Activated naive CD4-positive, alpha-beta T cell treated with anti-CD3 and anti-CD28 coated beads, Interleukin-2, amount 10 ng/mL, durations not matched to agents 7 days and 5 days (primary cell): ENCODE measurements around the gene RFX1.
"Not testable (repeated sequence)": the region's sequence is repeated elsewhere in the genome, so short reads cannot be mapped to it uniquely, and the experiment has no call there.

Experiments used
- CTCF ChIA-PET: fragments of 350-600 bp; sonication (Branson Sonifier 250); formaldehyde crosslinking; loops from one replicate; lab custom pipeline; 2021; ENCODE audit warnings: antibody characterized with exemption; lab: Charles Lee
- DNase-seq: peaks from one replicate; pipeline ENCODE4 v3.0.0-alpha.2; 2020
- H3K27ac Mint-ChIP-seq: one replicate; pipeline ENCODE4 v1.8.0; 2021; ENCODE audit warnings: mild to moderate bottlenecking, moderate library complexity, mixed read lengths
- H3K27me3 Mint-ChIP-seq: one replicate; pipeline ENCODE4 v1.8.0; 2021; ENCODE audit warnings: mild to moderate bottlenecking, mixed read lengths
- H3K36me3 Mint-ChIP-seq: one replicate; pipeline ENCODE4 v1.8.0; 2021; ENCODE audit warnings: mixed read lengths
- H3K4me1 Mint-ChIP-seq: one replicate; pipeline ENCODE4 v1.8.0; 2021; ENCODE audit warnings: mixed read lengths
- H3K4me3 Mint-ChIP-seq: one replicate; pipeline ENCODE4 v1.8.0; 2021; ENCODE audit warnings: mild to moderate bottlenecking, moderate library complexity, mixed read lengths
- H3K9me3 Mint-ChIP-seq: one replicate; pipeline ENCODE4 v1.8.0; 2021; ENCODE audit warnings: mixed read lengths

Gene RFX1

DNA sequence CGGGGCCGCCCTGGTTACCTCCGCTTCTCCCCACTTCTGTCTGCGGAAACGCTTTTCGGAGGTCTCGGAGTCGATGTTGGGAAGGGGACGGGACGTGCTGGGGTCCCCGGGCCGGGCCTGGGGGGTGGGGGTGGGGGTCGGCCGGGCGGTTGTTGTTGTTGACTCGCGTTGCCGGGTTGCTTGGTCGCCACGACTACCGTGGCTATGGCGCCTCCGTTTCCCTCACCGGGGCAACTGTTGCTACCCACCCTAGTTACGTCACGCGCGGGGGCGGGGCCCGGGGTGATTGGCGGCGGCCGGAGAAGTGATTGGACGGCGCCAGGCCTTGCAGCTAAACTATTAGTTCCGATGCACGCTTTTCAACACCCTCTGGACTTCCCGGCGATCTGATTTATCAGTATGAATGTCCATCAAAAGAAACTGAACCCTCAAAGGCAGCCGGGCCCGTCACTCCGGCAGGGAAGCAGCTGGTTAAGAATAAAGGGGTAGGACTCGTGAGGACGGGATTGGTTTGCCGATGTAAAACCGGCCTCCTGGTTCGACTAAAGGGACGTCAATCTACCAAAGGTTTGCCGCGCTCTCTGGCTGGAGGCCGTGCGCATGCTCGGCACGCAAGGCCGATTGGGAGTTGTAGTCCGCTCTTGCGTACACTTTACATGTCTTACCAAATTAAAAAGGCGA, at the start of gene RFX1:
RFX1 (minus strand) TSS at position 236 of the 681 bp plus-strand sequence. CDS start 12,477 bp downstream, outside the sequence.
- H3K4me1 Mint-ChIP-seq, result peaks cover 53% of the 10 kb centered on the region
- no peaks in the 10 kb centered on the region for H3K36me3 Mint-ChIP-seq
- peak within 1 kb of the TSS; percentile 96 for H3K27ac Mint-ChIP-seq
- H3K4me3 Mint-ChIP-seq, result peak within 1 kb of the TSS; percentile 86
- H3K27me3 Mint-ChIP-seq, result no peaks in the 10 kb centered on the region
- CTCF ChIA-PET, result interaction anchor here (1.1 to 1.7 kb wide), 2 partner anchors 25 to 52 kb away, joined by 3 read pairs; partner anchors contain the start of gene IL27RA
- DNase-seq, result peak; percentile 100
- no peaks in the 10 kb centered on the region for H3K9me3 Mint-ChIP-seq

DNA sequence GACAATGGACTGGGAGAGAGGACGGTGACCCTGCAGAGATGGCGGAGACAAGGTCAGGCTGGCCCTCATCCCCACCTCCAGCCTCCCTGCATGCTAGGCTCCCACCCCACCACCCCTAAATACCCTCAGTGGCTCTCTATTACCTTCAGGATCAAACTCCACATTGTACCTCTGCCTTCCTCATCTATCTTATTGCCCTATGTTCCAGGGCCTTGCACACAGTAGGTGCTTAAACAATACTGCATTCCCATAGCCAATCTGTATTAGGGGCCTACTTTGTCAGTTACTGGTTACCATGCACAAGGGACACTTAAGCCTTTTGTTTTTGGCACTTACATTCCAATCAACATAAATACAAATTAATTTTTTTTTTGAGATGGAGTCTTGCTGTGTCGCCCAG, 49.3 kb upstream of the RFX1 start:
- peaks cover 26% of the 10 kb centered on the region for H3K36me3 Mint-ChIP-seq
- CTCF ChIA-PET, result interaction anchor here (2.4 to 6.1 kb wide), 2 partner anchors 12 to 16 kb away, joined by 7 to 70 read pairs; partner anchors contain the start of gene MISP3
- peaks cover 21% of the 10 kb centered on the region for H3K4me1 Mint-ChIP-seq
- DNase-seq, result no peak
- no peak overlapping the region for H3K27ac Mint-ChIP-seq
- no peak overlapping the region for H3K4me3 Mint-ChIP-seq
- H3K9me3 Mint-ChIP-seq, result no peaks in the 10 kb centered on the region
- H3K27me3 Mint-ChIP-seq, result peaks cover 57% of the 10 kb centered on the region

DNA sequence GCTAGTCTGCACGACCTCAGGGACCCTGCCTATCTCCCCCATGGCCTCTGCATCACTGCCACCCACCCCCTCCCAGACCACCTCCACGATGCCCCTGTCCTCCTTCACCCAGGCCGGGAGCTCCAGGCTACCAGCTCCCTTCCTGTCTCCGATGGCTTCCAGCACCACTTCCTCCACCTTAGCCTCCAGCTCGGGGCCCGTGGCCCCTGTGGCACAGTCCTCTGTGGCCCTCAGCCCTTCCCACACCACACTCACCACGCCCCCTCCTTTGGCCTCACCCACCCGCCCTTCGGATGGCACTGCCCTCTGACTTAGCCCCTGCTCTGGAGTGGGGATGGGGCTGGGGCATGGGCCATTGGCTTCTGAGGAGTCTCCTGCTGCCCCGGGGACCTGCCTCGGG, 48.6 kb upstream of the RFX1 start:
- DNase-seq, result no peak
- no peaks in the 10 kb centered on the region for H3K9me3 Mint-ChIP-seq
- no peak overlapping the region for H3K27ac Mint-ChIP-seq
- H3K36me3 Mint-ChIP-seq, result peaks cover 31% of the 10 kb centered on the region
- H3K4me1 Mint-ChIP-seq, result peaks cover 20% of the 10 kb centered on the region
- no peak overlapping the region for H3K4me3 Mint-ChIP-seq
- H3K27me3 Mint-ChIP-seq, result peaks cover 51% of the 10 kb centered on the region
- CTCF ChIA-PET, result interaction anchor here (3.3 kb wide), 1 partner anchor 174 kb away, joined by 14 read pairs; no protein-coding TSS in a partner anchor

DNA sequence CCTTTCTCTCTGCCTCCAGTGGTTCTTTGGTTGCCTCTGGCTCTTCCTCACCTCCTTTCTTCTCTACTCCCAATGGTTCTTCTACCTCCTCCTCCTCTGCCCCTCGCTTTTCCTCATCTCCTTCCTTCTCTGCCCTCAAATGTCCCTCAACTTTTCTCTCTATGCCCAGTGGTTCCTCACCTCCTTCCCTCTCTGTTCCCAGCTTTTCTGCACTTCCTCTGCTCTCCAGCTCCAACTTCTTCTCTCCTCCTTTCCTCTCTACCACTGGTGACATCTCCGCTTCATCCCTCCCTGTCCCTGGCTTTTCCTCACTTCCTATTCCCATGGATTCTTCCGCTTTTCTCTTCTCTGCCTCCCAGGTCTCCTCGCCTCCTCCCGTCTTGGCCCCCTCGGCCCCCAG, 48.0 kb upstream of the RFX1 start:
- DNase-seq, result no peak
- peaks cover 33% of the 10 kb centered on the region for H3K36me3 Mint-ChIP-seq
- no peaks in the 10 kb centered on the region for H3K9me3 Mint-ChIP-seq
- peaks cover 44% of the 10 kb centered on the region for H3K27me3 Mint-ChIP-seq
- CTCF ChIA-PET, result interaction anchor here (3.3 kb wide), 1 partner anchor 173 kb away, joined by 14 read pairs; no protein-coding TSS in a partner anchor
- peaks cover 18% of the 10 kb centered on the region for H3K4me1 Mint-ChIP-seq
- no peak overlapping the region for H3K27ac Mint-ChIP-seq
- H3K4me3 Mint-ChIP-seq, result no peak overlapping the region

DNA sequence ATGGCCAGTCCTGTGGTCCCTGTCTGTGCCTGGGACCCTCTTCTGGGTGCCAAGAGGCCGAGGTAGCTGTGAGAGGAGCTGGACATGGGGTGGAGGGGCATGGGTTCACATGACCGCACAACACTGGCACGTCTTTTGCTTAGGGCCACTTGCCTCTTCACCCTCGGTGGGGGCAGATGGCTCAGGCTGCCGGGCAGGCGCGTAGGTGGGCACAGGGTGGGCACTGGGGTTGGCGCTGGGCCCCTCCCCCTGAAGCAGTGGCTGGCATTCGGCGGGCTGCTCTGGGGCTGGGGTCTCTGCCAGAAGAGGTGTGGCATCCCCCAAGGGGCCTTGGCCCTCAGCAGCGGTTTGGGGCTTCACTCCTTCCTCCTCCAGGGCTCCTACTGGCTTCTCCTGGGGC, 47.4 kb upstream of the RFX1 start:
- Mint-ChIP-seq H3K4me1 (peaks cover 13% of the 10 kb centered on the region), H3K4me3 (no peak overlapping the region), H3K9me3 (no peaks in the 10 kb centered on the region), H3K36me3 (peaks cover 38% of the 10 kb centered on the region), H3K27ac (no peak overlapping the region), H3K27me3 (peaks cover 38% of the 10 kb centered on the region)
- no peak for DNase-seq
- CTCF ChIA-PET, result interaction anchor here (1.1 to 3.3 kb wide), 3 partner anchors 19 to 173 kb away, joined by 3 to 14 read pairs (median 4); no protein-coding TSS in a partner anchor

DNA sequence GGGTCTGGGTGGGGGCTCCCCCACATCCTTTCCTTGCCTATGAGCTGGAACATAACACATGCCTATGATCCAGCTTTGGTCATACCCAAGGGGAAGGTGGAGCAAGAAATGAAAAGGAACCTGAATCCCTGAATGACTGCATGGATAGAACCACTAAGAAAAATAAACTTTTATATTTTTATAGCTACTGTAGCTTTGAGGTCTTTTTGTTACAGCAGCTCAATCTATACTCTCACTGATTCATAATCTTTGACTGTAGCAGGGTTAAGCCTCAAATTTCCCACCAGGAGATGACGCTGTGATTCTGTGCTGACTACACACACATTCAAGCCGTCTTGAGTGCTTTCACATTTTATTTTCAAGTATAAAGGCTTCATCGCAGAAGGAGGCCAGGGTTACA, 46.9 kb upstream of the RFX1 start:
- H3K36me3 Mint-ChIP-seq, result peaks cover 43% of the 10 kb centered on the region
- H3K27me3 Mint-ChIP-seq, result peaks cover 34% of the 10 kb centered on the region
- no peak overlapping the region for H3K27ac Mint-ChIP-seq
- no peaks in the 10 kb centered on the region for H3K9me3 Mint-ChIP-seq
- CTCF ChIA-PET, result interaction anchor here (1.1 to 3.3 kb wide), 3 partner anchors 19 to 172 kb away, joined by 3 to 14 read pairs (median 4); no protein-coding TSS in a partner anchor
- no peak overlapping the region for H3K4me3 Mint-ChIP-seq
- no peak for DNase-seq
- H3K4me1 Mint-ChIP-seq, result peaks cover 8% of the 10 kb centered on the region

DNA sequence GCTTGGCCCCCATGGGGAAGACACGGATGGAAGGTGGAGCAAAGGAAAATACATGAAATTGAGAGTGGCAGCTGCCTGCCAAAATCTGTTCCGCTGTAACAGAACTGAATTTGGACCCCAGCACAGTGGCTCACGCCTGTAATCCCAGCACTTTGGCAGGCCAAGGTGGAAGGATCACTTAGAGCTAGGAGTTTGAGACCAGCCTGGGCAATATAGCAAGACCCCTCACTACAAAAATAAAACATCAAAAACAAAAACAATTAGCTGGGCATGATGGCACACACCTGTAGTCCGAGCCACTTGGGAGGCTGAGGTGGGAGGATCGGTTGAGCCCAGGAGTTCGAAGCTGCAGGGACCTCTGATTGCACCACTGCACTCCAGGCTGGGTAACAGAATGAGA, 46.4 kb upstream of the RFX1 start:
- no peaks in the 10 kb centered on the region for H3K9me3 Mint-ChIP-seq
- no peak overlapping the region for H3K27ac Mint-ChIP-seq
- no peak overlapping the region for H3K4me3 Mint-ChIP-seq
- CTCF ChIA-PET, result interaction anchor here (1.1 to 3.3 kb wide), 3 partner anchors 18 to 172 kb away, joined by 3 to 14 read pairs (median 4); no protein-coding TSS in a partner anchor
- peaks cover 28% of the 10 kb centered on the region for H3K27me3 Mint-ChIP-seq
- peaks cover 3% of the 10 kb centered on the region for H3K4me1 Mint-ChIP-seq
- no peak for DNase-seq
- H3K36me3 Mint-ChIP-seq, result peaks cover 47% of the 10 kb centered on the region

DNA sequence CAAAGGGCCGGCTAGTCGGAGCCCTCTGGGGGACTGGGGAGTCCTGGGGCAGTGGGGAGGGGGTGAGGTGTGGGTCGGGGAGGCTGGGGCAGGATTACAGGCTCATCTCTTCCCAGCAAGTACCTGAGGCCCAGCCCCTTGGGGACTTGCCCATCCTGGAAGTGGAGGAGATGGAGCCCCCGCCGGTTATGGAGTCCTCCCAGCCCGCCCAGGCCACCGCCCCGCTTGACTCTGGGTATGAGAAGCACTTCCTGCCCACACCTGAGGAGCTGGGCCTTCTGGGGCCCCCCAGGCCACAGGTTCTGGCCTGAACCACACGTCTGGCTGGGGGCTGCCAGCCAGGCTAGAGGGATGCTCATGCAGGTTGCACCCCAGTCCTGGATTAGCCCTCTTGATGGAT, 45.9 kb upstream of the RFX1 start:
- Mint-ChIP-seq H3K27me3 (peaks cover 23% of the 10 kb centered on the region), H3K27ac (no peak overlapping the region), H3K4me1 (peaks cover 3% of the 10 kb centered on the region), H3K36me3 (peaks cover 49% of the 10 kb centered on the region), H3K4me3 (no peak overlapping the region), H3K9me3 (no peaks in the 10 kb centered on the region)
- CTCF ChIA-PET, result interaction anchor here (1.4 to 3.3 kb wide), 2 partner anchors 21 to 171 kb away, joined by 4 to 14 read pairs; no protein-coding TSS in a partner anchor
- no peak for DNase-seq

DNA sequence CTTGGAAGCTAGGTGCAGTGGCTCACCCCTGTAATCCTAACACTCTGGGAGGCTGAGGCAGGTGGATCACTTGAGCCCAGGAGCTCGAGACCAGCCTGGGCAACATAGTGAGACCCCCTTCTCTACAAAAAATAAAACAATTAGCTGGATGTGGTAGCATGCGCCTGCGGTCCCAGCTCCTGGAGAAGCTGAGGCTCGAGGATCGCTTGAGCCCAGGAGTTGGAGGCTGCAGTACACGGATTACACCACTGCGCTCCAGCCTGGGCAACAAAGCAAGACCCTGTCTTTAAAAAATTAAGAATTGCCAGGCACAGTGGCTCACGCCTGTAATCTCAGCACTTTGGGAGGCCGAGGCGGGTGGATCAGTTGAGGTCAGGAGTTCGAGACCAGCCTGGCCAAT, 44.8 kb upstream of the RFX1 start:
- H3K4me1 Mint-ChIP-seq, H3K9me3 Mint-ChIP-seq, H3K4me3 Mint-ChIP-seq, DNase-seq: not testable (repeated sequence)
- Mint-ChIP-seq H3K27ac (peak overlapping the region; percentile 28), H3K27me3 (peaks cover 13% of the 10 kb centered on the region), H3K36me3 (peaks cover 58% of the 10 kb centered on the region)
- CTCF ChIA-PET, result interaction anchor here (1.0 to 5.9 kb wide), 2 partner anchors 8 to 9 kb away, joined by 3 to 56 read pairs; no protein-coding TSS in a partner anchor

DNA sequence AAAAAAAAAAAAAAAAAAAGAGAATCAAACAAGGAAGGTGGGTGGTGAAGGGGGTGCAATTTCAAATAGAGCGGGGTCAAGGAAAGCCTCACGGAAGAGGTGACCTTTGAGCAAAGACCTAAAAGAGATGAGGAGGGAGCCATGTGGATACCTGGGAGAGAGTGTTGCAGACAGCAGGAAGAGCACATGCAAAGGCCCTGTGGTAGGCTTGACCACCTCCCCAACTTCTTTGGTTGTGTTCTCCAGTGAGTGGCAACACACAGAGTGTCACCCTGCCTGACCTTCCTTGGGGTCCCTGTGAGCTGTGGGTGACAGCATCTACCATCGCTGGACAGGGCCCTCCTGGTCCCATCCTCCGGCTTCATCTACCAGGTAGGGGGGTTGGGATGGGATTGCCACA, 44.4 kb upstream of the RFX1 start:
- Mint-ChIP-seq H3K4me3 (no peak overlapping the region), H3K4me1 (no peaks in the 10 kb centered on the region), H3K27ac (no peak overlapping the region), H3K36me3 (peaks cover 60% of the 10 kb centered on the region), H3K27me3 (peaks cover 9% of the 10 kb centered on the region), H3K9me3 (no peaks in the 10 kb centered on the region)
- CTCF ChIA-PET, result interaction anchor here (1.0 to 5.9 kb wide), 2 partner anchors 8 to 9 kb away, joined by 3 to 56 read pairs; no protein-coding TSS in a partner anchor
- no peak for DNase-seq

DNA sequence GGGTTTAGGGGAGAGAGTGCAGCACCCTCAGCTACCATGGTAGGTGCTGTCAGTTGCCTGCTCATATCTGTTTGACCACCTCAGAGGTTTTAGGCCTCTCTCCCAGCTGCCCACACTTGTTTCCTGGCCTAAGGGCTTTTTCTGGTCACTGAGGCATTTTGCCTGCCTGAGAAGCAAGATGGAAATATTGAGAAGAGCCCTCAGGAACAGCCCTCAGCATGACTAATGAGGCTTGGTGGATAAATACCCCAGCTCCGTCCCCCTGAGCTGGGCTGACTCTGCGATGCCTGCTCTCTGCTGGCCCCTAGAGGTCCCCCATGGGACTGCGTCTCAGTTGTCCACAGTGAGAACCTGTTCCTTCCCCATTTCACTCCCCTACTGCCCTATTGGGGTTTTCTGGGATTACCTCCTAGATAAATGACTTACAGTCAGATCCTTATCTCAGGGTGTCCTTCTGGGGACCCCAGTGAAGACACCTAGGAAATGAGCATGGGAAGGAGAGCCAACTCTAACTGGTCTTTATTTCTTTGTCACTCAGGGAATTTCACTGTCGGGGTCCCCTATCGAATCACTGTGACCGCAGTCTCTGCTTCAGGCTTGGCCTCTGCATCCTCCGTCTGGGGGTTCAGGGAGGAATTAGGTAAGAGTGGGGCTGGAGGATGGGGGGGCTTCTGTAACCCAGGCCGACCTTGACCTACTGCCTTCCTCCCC, 42.5 kb upstream of the RFX1 start:
- DNase-seq, result peak; percentile 80

DNA sequence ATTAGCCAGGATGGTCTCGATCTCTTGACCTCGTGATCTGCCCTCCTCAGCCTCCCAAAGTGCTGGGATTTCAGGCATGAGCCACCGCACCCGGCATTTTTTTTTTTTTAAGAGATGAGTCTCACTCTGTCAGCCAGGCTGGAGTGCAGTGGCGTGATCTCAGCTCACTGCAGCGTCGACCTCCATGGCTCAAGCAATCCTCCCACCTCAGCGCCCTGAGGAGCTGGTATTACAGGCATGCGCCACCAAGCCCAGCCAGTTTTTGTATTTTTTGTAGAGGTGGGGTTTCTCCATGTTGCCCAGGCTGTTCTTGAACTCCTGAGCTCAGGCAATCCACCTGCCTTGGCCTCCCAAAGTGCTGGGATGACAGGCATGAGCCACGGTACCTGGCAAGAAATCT, 41.7 kb upstream of the RFX1 start:
- not testable (repeated sequence) for H3K9me3 Mint-ChIP-seq, H3K4me3 Mint-ChIP-seq, H3K4me1 Mint-ChIP-seq, H3K27me3 Mint-ChIP-seq, H3K27ac Mint-ChIP-seq, DNase-seq
- CTCF ChIA-PET, result interaction anchor here (0.7 to 5.9 kb wide), 14 partner anchors 11 to 170 kb away, joined by 3 to 56 read pairs (median 4); no protein-coding TSS in a partner anchor
- H3K36me3 Mint-ChIP-seq, result peaks cover 58% of the 10 kb centered on the region

More for the DNA sequence above, 42.5 kb upstream of the RFX1 start:
- H3K4me3 Mint-ChIP-seq, result no peak overlapping the region
- H3K27ac Mint-ChIP-seq, result peak overlapping the region; percentile 49
- H3K9me3 Mint-ChIP-seq, result no peaks in the 10 kb centered on the region
- H3K36me3 Mint-ChIP-seq, result peaks cover 58% of the 10 kb centered on the region
- H3K27me3 Mint-ChIP-seq, result no peaks in the 10 kb centered on the region
- H3K4me1 Mint-ChIP-seq, result no peaks in the 10 kb centered on the region
- CTCF ChIA-PET, result interaction anchor here (0.7 to 5.9 kb wide), 15 partner anchors 11 to 171 kb away, joined by 3 to 56 read pairs (median 3); partner anchors contain the start of gene PODNL1

DNA sequence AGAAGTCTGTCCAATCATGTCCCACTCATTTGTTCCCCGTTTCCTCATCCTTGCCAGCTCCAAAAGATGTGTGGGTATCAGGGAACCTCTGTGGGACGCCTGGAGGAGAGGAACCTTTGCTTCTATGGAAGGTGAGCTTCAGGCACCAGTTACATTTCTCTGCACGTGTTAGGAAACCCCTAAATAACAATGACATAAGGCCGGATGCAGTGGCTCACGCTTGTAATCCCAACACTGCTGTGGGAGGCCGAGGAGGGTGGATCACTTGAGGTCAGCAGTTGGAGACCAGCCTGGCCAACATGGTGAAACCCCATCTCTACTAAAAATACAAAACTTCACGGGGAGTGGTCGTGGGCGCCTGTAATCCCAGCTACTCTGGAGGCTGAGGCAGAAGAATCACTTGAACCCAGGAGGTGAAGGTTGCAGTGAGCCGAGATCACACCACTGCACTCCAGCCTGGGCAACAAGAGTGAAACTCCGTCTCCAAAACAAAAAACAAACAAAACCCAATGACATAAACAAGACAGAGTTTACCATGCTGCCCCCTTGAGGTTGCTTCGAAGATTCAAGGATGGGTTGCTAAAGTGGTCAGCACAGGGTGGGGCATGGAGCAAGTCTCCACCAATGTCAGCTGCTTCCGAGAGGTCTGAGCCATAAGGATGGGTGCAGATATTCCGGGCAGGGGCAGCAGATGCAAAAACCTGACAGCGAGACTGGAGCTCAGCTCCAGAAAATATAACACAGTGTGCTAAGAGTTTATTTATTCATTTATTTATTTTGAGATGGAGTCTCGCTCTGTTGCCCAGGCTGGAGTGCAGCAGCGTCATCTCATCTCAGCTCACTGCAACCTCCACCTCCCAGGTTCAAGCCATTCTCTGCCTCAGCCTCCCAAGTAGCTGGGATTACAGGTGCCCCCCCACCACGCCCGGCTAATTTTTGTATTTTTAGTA, 36.8 kb upstream of the RFX1 start:
- H3K27me3 Mint-ChIP-seq, H3K4me3 Mint-ChIP-seq, H3K9me3 Mint-ChIP-seq: not testable (repeated sequence)
- peaks cover 50% of the 10 kb centered on the region for H3K36me3 Mint-ChIP-seq
- peaks cover 10% of the 10 kb centered on the region for H3K4me1 Mint-ChIP-seq
- H3K27ac Mint-ChIP-seq, result peak overlapping the region; percentile 77
- peak; percentile 63 for DNase-seq
- CTCF ChIA-PET, result interaction anchor here (0.6 to 2.4 kb wide), 11 partner anchors 8 to 164 kb away, joined by 3 to 11 read pairs (median 3); partner anchors contain the start of genes ASF1B and IL27RA
